ENCODE data around the gene GALNT2.

DNA sequence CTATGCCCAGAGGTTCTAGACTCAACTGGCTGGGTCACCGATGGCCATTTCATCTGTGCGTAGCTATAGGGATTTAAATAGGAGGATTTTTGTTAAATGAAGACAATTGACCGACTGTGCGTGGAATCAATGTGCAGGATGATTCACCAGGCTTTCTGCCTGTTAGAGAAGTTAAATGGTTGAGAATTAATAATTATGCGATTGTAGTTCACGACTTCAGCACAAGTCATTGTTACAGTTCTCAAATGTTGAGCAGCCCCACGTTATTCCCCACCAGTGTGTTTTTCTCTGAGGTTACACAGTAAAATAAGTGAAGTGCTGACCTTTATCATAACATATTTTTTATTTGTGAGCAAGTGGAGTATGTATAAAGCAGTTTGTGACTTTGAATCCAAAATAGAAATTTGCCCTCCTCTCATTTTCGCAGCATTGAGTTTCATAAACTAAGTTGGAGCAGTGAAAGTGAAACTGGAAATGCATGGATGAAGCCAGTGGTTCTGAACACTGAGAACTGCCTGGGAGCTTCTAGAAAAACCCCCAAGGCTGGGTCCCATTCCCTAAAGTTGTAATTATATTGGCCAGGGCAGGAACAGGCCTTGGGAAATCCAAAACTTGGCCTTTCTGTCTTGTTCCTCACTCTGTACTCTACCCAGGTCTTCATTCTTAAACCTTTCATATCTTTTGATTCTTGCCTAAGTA, 102.6 kb downstream of the GALNT2 start:
- TF ChIP-seq POLR2AphosphoS5 (IDR thresholded peaks at IDR 0.05; ENCODE audit: low read depth, low read length): no peak
- TF ChIP-seq, protein P1, sequence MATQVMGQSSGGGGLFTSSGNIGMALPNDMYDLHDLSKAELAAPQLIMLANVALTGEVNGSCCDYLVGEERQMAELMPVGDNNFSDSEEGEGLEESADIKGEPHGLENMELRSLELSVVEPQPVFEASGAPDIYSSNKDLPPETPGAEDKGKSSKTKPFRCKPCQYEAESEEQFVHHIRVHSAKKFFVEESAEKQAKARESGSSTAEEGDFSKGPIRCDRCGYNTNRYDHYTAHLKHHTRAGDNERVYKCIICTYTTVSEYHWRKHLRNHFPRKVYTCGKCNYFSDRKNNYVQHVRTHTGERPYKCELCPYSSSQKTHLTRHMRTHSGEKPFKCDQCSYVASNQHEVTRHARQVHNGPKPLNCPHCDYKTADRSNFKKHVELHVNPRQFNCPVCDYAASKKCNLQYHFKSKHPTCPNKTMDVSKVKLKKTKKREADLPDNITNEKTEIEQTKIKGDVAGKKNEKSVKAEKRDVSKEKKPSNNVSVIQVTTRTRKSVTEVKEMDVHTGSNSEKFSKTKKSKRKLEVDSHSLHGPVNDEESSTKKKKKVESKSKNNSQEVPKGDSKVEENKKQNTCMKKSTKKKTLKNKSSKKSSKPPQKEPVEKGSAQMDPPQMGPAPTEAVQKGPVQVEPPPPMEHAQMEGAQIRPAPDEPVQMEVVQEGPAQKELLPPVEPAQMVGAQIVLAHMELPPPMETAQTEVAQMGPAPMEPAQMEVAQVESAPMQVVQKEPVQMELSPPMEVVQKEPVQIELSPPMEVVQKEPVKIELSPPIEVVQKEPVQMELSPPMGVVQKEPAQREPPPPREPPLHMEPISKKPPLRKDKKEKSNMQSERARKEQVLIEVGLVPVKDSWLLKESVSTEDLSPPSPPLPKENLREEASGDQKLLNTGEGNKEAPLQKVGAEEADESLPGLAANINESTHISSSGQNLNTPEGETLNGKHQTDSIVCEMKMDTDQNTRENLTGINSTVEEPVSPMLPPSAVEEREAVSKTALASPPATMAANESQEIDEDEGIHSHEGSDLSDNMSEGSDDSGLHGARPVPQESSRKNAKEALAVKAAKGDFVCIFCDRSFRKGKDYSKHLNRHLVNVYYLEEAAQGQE (IDR thresholded peaks at IDR 0.05; ENCODE audit: insufficient read depth in 1 of 2, low read depth in 2 of 2, low read length in 2 of 2): no peak
- no peak for TF ChIP-seq SIN3A (IDR thresholded peaks at IDR 0.05; ENCODE audit: borderline replicate concordance, insufficient read depth, low read length)
